B cell (primary cell): ENCODE results near the gene ITPK1. TPM values are rescaled to one million over a fixed set of nuclear protein-coding genes. Genes with fewer than 3 reads are reported as not detected.

Source experiments
- ATAC-seq: fragments of 200-7000 bp; cut with Tn5 transposase; one replicate; pipeline ENCODE4 v1.10.0; 2021; ENCODE audit warnings: low read depth, mild to moderate bottlenecking, moderate number of reproducible peaks, moderate library complexity
- CTCF ChIA-PET: fragments of 350-600 bp; sonication (Branson Sonifier 250); formaldehyde crosslinking; loops from one replicate; lab custom pipeline; 2021; ENCODE audit warnings: antibody characterized with exemption, inconsistent platforms; lab: Charles Lee
- POLR2A ChIA-PET: fragments of 350-600 bp; sonication (Branson Sonifier 250); formaldehyde crosslinking; loops from one replicate; lab custom pipeline; 2021; ENCODE audit warnings: antibody characterized with exemption; lab: Charles Lee
- DNase-seq: peaks from one replicate; pipeline ENCODE4 v3.0.0; 2013
- H2AFZ ChIP-seq: 2 replicates; pipeline ENCODE4 v1.6.1; 2012; ENCODE audit warnings: mild to moderate bottlenecking, low read depth, low read length; ENCODE audit not compliant: insufficient read depth, poor library complexity, severe bottlenecking
- H3K27ac ChIP-seq, 2 donors: 1 replicate in 1 of 2; 2 replicates in 1 of 2; pipeline ENCODE4 v1.5.1; 2012 to 2013; ENCODE audit warnings: low read length in 2 of 2, mild to moderate bottlenecking in 2 of 2, moderate library complexity in 1 of 2
- H3K27me3 ChIP-seq, 4 experiments: fragments of 200-600 bp in 1 of 4; sonication (generic) in 1 of 4; replicated peaks in 1 of 4; 1 replicate in 2 of 4; 2 replicates in 2 of 4; pipeline versions ENCODE4 v1.6.1 to v1.7.0; 2013 to 2016; ENCODE audit warnings: low read length in 3 of 4, mild to moderate bottlenecking in 2 of 4, mixed read lengths in 1 of 4, moderate library complexity in 1 of 4; ENCODE audit not compliant: insufficient read depth in 4 of 4, control insufficient read depth in 3 of 4; ENCODE audit errors: control extremely low read depth in 1 of 4
- H3K36me3 ChIP-seq, 2 experiments: replicated peaks in 1 of 2; 1 replicate in 1 of 2; 2 replicates in 1 of 2; pipeline versions ENCODE4 v1.6.1 to v1.7.1; 2013; ENCODE audit warnings: low read length in 1 of 2; ENCODE audit not compliant: insufficient read depth in 2 of 2, control insufficient read depth in 1 of 2; ENCODE audit errors: control extremely low read depth in 1 of 2, extremely low read depth in 1 of 2
- H3K4me1 ChIP-seq, 2 donors: fragments of 200-600 bp in 1 of 2; sonication (generic) in 1 of 2; 1 replicate in 1 of 2; 2 replicates in 1 of 2; pipeline versions ENCODE4 v1.5.1 to v1.6.1; 2013 to 2017; ENCODE audit warnings: low read length in 2 of 2; ENCODE audit not compliant: control insufficient read depth in 2 of 2, insufficient read depth in 2 of 2
- H3K4me2 ChIP-seq: replicated peaks from 2 replicates; pipeline ENCODE3; 2012; ENCODE audit warnings: mild to moderate bottlenecking, low read depth, low read length; ENCODE audit not compliant: poor library complexity, severe bottlenecking
- H3K4me3 ChIP-seq, 5 experiments: fragments of 200-600 bp in 1 of 5; sonication (generic) in 1 of 5; 1 replicate in 3 of 5; 2 replicates in 2 of 5; pipeline versions ENCODE4 v1.5.1 to v1.7.0; 2011 to 2016; ENCODE audit warnings: low read length in 4 of 5, mild to moderate bottlenecking in 4 of 5, low read depth in 2 of 5, control low read depth in 1 of 5, moderate library complexity in 1 of 5; ENCODE audit not compliant: insufficient read depth in 1 of 5; ENCODE audit errors: control extremely low read depth in 1 of 5, extremely low read depth in 1 of 5
- H3K79me2 ChIP-seq: fragments of 200-600 bp; sonication (generic); one replicate; pipeline ENCODE4 v1.6.0; 2016; ENCODE audit warnings: low read length; ENCODE audit not compliant: control insufficient read depth, insufficient read depth
- H3K9ac ChIP-seq: fragments of 200-600 bp; sonication (generic); 2 replicates; pipeline ENCODE4 v1.6.1; 2017; ENCODE audit warnings: mild to moderate bottlenecking, low read length, moderate library complexity
- H3K9me3 ChIP-seq, 3 donors: one replicate each; pipeline versions ENCODE4 v1.6.1 to v1.7.1; 2013; ENCODE audit warnings: low read length in 2 of 3; ENCODE audit not compliant: control insufficient read depth in 2 of 3, insufficient read depth in 1 of 3; ENCODE audit errors: control extremely low read depth in 1 of 3
- H4K20me1 ChIP-seq: 2 replicates; pipeline ENCODE4 v1.6.0; 2012; ENCODE audit warnings: mild to moderate bottlenecking, low read length; ENCODE audit not compliant: insufficient read depth, control insufficient read depth, poor library complexity, severe bottlenecking
- H3K27ac Mint-ChIP-seq: one replicate; pipeline ENCODE4 v1.8.0; 2021; ENCODE audit warnings: mixed read lengths
- H3K27me3 Mint-ChIP-seq: one replicate; pipeline ENCODE4 v1.8.0; 2021; ENCODE audit warnings: mixed read lengths
- H3K4me1 Mint-ChIP-seq: one replicate; pipeline ENCODE4 v1.8.0; 2021; ENCODE audit warnings: mixed read lengths
- H3K4me3 Mint-ChIP-seq: one replicate; pipeline ENCODE4 v1.8.0; 2021; ENCODE audit warnings: mixed read lengths
- H3K9me3 Mint-ChIP-seq: one replicate; pipeline ENCODE4 v1.8.0; 2022; ENCODE audit warnings: mixed read lengths; ENCODE audit not compliant: insufficient read depth
- EZH2 ChIP-seq: IDR thresholded peaks from 2 replicates; pipeline ENCODE4 v1.6.1; 2012; ENCODE audit warnings: borderline replicate concordance, low read depth, mild to moderate bottlenecking, moderate library complexity, low read length; ENCODE audit not compliant: insufficient read depth, poor library complexity, severe bottlenecking
- WGBS: methylation state at CpG from one replicate; pipeline ENCODE4 v1.1.5; 2013; ENCODE audit warnings: missing lambda C conversion rate; ENCODE audit not compliant: insufficient coverage; 5-methylcytosine and 5-hydroxymethylcytosine counted together
- intact Hi-C: fragments of 100-400 bp; cut with micrococcal nuclease; formaldehyde crosslinking; loops from one replicate; pipeline ENCODE4 v1.10.0; 2022
- polyA plus RNA-seq: library from polyadenylated mRNA; depleted of rRNA; stranded (reverse); fragments of >200 nt; gene quantifications from 2 replicates; pipeline ENCODE4 v1.2.3, GENCODE V29; 2012
- total RNA-seq, 2 donors: library from RNA; stranded (reverse); fragments of 120-200 nt in 1 of 2; gene quantifications; 1 replicate in 1 of 2; 2 replicates in 1 of 2; pipeline versions ENCODE4 v1.2.3 to v1.2.4, GENCODE V29; 2013 to 2022
- TF ChIP-seq, protein P1 (sequence below): fragments of 200-600 bp; IDR thresholded peaks from one replicate; pipeline ENCODE4 v1.8.0; 2022; ENCODE audit warnings: antibody characterized with exemption, mild to moderate bottlenecking

Gene ITPK1
- total and polyA plus RNA-seq, 2 donors (not counting 1 experiment from before 2014, with no cell fraction given) = 46.0 to 46.9 TPM

- Histone ChIP-seq H3K4me3 (no peak overlapping the region), H3K27ac (no peak overlapping the region), H3K4me2 (no peak overlapping the region), H3K4me1 (peaks cover 6 to 8% of the 10 kb centered on the region in 2 donors), H3K79me2 (no peaks in the 10 kb centered on the region), H2AFZ (no peak overlapping the region), H3K27me3 (peaks cover 0 to 21% (median 3%) of the 10 kb centered on the region in 4 experiments), H3K9ac (no peak overlapping the region), H4K20me1 (no peaks in the 10 kb centered on the region), H3K9me3 (peaks cover 0 to 11% (median 0%) of the 10 kb centered on the region in 3 donors), H3K36me3 (no peaks in the 10 kb centered on the region)
- Mint-ChIP-seq H3K9me3 (no peaks in the 10 kb centered on the region), H3K27me3 (peaks cover 30% of the 10 kb centered on the region), H3K4me1 (peaks cover 15% of the 10 kb centered on the region), H3K27ac (no peak overlapping the region), H3K4me3 (no peak overlapping the region)
- WGBS = 82% methylated on average over 4 of the region's 5 CpGs
- intact Hi-C loops = no loop called here
- POLR2A ChIA-PET = no interaction called here
- DNase-seq = no peak
- CTCF ChIA-PET = no interaction called here
- no peak for TF ChIP-seq EZH2
- TF ChIP-seq, protein P1, sequence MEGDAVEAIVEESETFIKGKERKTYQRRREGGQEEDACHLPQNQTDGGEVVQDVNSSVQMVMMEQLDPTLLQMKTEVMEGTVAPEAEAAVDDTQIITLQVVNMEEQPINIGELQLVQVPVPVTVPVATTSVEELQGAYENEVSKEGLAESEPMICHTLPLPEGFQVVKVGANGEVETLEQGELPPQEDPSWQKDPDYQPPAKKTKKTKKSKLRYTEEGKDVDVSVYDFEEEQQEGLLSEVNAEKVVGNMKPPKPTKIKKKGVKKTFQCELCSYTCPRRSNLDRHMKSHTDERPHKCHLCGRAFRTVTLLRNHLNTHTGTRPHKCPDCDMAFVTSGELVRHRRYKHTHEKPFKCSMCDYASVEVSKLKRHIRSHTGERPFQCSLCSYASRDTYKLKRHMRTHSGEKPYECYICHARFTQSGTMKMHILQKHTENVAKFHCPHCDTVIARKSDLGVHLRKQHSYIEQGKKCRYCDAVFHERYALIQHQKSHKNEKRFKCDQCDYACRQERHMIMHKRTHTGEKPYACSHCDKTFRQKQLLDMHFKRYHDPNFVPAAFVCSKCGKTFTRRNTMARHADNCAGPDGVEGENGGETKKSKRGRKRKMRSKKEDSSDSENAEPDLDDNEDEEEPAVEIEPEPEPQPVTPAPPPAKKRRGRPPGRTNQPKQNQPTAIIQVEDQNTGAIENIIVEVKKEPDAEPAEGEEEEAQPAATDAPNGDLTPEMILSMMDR = no peak
- ATAC-seq = no peak
These were observed 189.4 kb downstream of the ITPK1 start for GRCh38 chr14:92926180-92926845.

- Mint-ChIP-seq H3K9me3 (no peaks in the 10 kb centered on the region), H3K27ac (no peak overlapping the region), H3K27me3 (peaks cover 37% of the 10 kb centered on the region), H3K4me3 (no peak overlapping the region), H3K4me1 (peaks cover 15% of the 10 kb centered on the region)
- no peak for DNase-seq
- TF ChIP-seq, protein P1 = no peak
- no peak for TF ChIP-seq EZH2
- H3K9me3 ChIP-seq = peaks cover 0 to 11% (median 0%) of the 10 kb centered on the region in 3 donors
- H3K27me3 ChIP-seq = peaks cover 0 to 21% (median 3%) of the 10 kb centered on the region in 4 experiments
- no peak overlapping the region for H2AFZ ChIP-seq
- WGBS = 73% methylated on average over 4 of the region's 6 CpGs
- no peaks in the 10 kb centered on the region for H3K36me3 ChIP-seq
- no peaks in the 10 kb centered on the region for H4K20me1 ChIP-seq
- CTCF ChIA-PET = interaction anchor here (0.6 kb wide), 1 partner anchor 361 kb away, joined by 3 read pairs; no protein-coding TSS in a partner anchor
- H3K9ac ChIP-seq = no peak overlapping the region
- POLR2A ChIA-PET = no interaction called here
- no peak overlapping the region for H3K4me3 ChIP-seq
- ATAC-seq = no peak
- no peak overlapping the region for H3K4me2 ChIP-seq
- H3K79me2 ChIP-seq = no peaks in the 10 kb centered on the region
- H3K27ac ChIP-seq = no peak overlapping the region
- intact Hi-C loops = no loop called here
- H3K4me1 ChIP-seq = peaks cover 6 to 8% of the 10 kb centered on the region in 2 donors
These were observed 190.3 kb downstream of the ITPK1 start for GRCh38 chr14:92925446-92925845.
